OCI-LY1 (cell line): ENCODE measurements around the gene SLC29A3.

Experiments
- H2AFZ ChIP-seq: fragments of 200-600 bp; sonication (generic), shearing (Covaris generic); 2 replicates; pipeline ENCODE4 v1.6.0; 2014; ENCODE audit warnings: antibody characterized with exemption, mild to moderate bottlenecking, low read length
- H3F3A ChIP-seq: fragments of 200-600 bp; sonication (generic), shearing (Covaris generic); 2 replicates; pipeline ENCODE4 v1.6.0; 2014; ENCODE audit warnings: mild to moderate bottlenecking, antibody characterized with exemption, low read length, moderate library complexity; ENCODE audit not compliant: insufficient read depth
- H3K27ac ChIP-seq: fragments of 200-600 bp; sonication (generic); 2 replicates; pipeline ENCODE4 v1.5.1; 2014; ENCODE audit warnings: low read length, mixed run types, mild to moderate bottlenecking, low read depth; ENCODE audit not compliant: poor library complexity, severe bottlenecking
- H3K27me3 ChIP-seq: fragments of 200-600 bp; sonication (generic); 2 replicates; pipeline ENCODE4 v1.6.0; 2014; ENCODE audit warnings: antibody characterized with exemption, mild to moderate bottlenecking, low read length, moderate library complexity; ENCODE audit not compliant: insufficient read depth
- H3K36me3 ChIP-seq: fragments of 200-600 bp; sonication (generic); 2 replicates; pipeline ENCODE4 v1.6.1; 2014; ENCODE audit warnings: mild to moderate bottlenecking, antibody characterized with exemption, low read length, moderate library complexity, mixed read lengths; ENCODE audit not compliant: insufficient read depth
- H3K4me1 ChIP-seq: fragments of 200-600 bp; sonication (generic); 2 replicates; pipeline ENCODE4 v1.5.1; 2014; ENCODE audit warnings: mild to moderate bottlenecking, low read length, moderate library complexity; ENCODE audit not compliant: insufficient read depth, severe bottlenecking
- H3K4me2 ChIP-seq: fragments of 200-600 bp; sonication (generic), shearing (Covaris generic); 2 replicates; pipeline ENCODE4 v1.6.1; 2014; ENCODE audit warnings: low read length
- H3K4me3 ChIP-seq: fragments of 200-600 bp; sonication (generic); 2 replicates; pipeline ENCODE4 v1.5.1; 2014; ENCODE audit warnings: low read length, low read depth, mild to moderate bottlenecking, mixed read lengths; ENCODE audit not compliant: poor library complexity, severe bottlenecking
- H3K79me2 ChIP-seq: fragments of 200-600 bp; shearing (Covaris generic); 2 replicates; pipeline ENCODE4 v1.6.1; 2016; ENCODE audit warnings: mixed run types, low read length, mixed read lengths; ENCODE audit not compliant: insufficient read depth
- H3K9ac ChIP-seq: fragments of 200-600 bp; sonication (generic), shearing (Covaris generic); 2 replicates; pipeline ENCODE4 v1.6.1; 2014; ENCODE audit warnings: mild to moderate bottlenecking, low read length, mixed read lengths
- H3K9me2 ChIP-seq: fragments of 200-600 bp; sonication (generic), shearing (Covaris generic); 2 replicates; pipeline ENCODE4 v1.6.1; 2014; ENCODE audit warnings: low read depth, mild to moderate bottlenecking, low read length, mixed read lengths
- H3K9me3 ChIP-seq: fragments of 200-600 bp; shearing (Covaris generic); 2 replicates; pipeline ENCODE4 v1.6.1; 2014; ENCODE audit warnings: low read length, mixed read lengths
- H4K20me1 ChIP-seq: fragments of 200-600 bp; sonication (generic), shearing (Covaris generic); 2 replicates; pipeline ENCODE4 v1.6.0; 2016; ENCODE audit warnings: mild to moderate bottlenecking, low read length; ENCODE audit not compliant: insufficient read depth
- EZH2 ChIP-seq: fragments of 200-600 bp; sonication (generic), shearing (Covaris generic); IDR thresholded peaks from 2 replicates; pipeline ENCODE4 v1.8.0; 2017; ENCODE audit warnings: borderline replicate concordance, mixed run types, mild to moderate bottlenecking, antibody characterized with exemption, low read length, moderate library complexity, mixed read lengths
- TF ChIP-seq, protein P1 (sequence below): fragments of 200-600 bp; sonication (generic), shearing (Covaris generic); IDR thresholded peaks from 2 replicates; pipeline ENCODE4 v1.5.1; 2017; ENCODE audit warnings: mild to moderate bottlenecking, antibody characterized with exemption, low read length, moderate library complexity, mixed read lengths

SLC29A3 gene

DNA sequence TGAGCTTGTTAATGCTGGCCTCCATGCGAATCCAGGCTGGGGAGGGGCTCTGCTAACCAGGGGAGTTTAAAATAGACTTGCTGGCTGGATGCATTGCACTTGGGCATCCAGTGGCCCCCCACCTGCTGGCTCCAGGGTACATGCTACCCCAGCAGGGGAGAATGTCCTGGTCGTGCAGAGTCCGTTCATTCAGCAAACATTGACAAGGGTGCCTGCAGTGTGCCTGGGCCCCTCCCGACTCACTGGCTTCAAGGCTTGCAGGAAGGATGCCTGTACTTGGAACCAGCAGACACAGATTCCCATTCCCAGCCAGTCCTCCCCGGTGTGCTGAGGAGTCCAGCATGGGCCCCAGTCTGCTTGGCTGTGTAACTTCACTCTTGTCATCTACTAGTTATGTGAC is 1.5 kb downstream of the SLC29A3 start:
- Histone ChIP-seq H3K27ac (no peak overlapping the region), H3K79me2 (no peaks in the 10 kb centered on the region), H3K4me3 (no peak overlapping the region), H3F3A (no peaks in the 10 kb centered on the region), H3K9me2 (no peaks in the 10 kb centered on the region), H3K9me3 (no peaks in the 10 kb centered on the region), H2AFZ (no peak overlapping the region), H4K20me1 (no peaks in the 10 kb centered on the region), H3K36me3 (peaks cover 12% of the 10 kb centered on the region), H3K4me2 (no peak overlapping the region), H3K9ac (no peak overlapping the region), H3K4me1 (peaks cover 16% of the 10 kb centered on the region), H3K27me3 (no peaks in the 10 kb centered on the region)
- no peak for TF ChIP-seq EZH2
- TF ChIP-seq, protein P1, sequence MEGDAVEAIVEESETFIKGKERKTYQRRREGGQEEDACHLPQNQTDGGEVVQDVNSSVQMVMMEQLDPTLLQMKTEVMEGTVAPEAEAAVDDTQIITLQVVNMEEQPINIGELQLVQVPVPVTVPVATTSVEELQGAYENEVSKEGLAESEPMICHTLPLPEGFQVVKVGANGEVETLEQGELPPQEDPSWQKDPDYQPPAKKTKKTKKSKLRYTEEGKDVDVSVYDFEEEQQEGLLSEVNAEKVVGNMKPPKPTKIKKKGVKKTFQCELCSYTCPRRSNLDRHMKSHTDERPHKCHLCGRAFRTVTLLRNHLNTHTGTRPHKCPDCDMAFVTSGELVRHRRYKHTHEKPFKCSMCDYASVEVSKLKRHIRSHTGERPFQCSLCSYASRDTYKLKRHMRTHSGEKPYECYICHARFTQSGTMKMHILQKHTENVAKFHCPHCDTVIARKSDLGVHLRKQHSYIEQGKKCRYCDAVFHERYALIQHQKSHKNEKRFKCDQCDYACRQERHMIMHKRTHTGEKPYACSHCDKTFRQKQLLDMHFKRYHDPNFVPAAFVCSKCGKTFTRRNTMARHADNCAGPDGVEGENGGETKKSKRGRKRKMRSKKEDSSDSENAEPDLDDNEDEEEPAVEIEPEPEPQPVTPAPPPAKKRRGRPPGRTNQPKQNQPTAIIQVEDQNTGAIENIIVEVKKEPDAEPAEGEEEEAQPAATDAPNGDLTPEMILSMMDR = no peak

DNA sequence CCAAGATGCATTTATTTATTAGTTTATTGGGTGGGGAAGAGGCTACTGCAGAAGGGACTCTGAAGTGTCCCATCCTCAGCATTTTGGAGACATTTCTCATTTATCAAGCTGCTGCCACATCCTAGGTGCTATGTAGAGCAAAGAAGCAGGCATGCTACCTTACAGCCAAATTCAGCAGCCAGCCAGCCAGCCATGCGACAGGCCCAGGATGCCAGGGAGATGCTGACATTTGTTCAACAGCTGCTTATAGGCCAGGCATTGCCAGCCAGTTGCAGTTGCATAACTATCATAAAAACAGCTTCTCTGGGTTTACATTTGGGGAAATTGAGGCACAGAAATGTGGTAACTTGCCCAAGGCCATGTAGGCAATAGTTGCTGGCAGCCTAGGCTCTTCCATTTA is 2.3 kb downstream of the SLC29A3 start:
- H3K27me3 ChIP-seq = no peaks in the 10 kb centered on the region
- H3K4me1 ChIP-seq = peaks cover 16% of the 10 kb centered on the region
- no peaks in the 10 kb centered on the region for H3K9me3 ChIP-seq
- no peak overlapping the region for H3K4me2 ChIP-seq
- no peaks in the 10 kb centered on the region for H3K79me2 ChIP-seq
- H3K27ac ChIP-seq = no peak overlapping the region
- H3K9me2 ChIP-seq = no peaks in the 10 kb centered on the region
- no peak overlapping the region for H3K9ac ChIP-seq
- H3F3A ChIP-seq = no peaks in the 10 kb centered on the region
- no peaks in the 10 kb centered on the region for H4K20me1 ChIP-seq
- H3K36me3 ChIP-seq = peaks cover 12% of the 10 kb centered on the region
- no peak overlapping the region for H2AFZ ChIP-seq
- H3K4me3 ChIP-seq = no peak overlapping the region
- TF ChIP-seq EZH2 = no peak
- TF ChIP-seq, protein P1 = no peak

DNA sequence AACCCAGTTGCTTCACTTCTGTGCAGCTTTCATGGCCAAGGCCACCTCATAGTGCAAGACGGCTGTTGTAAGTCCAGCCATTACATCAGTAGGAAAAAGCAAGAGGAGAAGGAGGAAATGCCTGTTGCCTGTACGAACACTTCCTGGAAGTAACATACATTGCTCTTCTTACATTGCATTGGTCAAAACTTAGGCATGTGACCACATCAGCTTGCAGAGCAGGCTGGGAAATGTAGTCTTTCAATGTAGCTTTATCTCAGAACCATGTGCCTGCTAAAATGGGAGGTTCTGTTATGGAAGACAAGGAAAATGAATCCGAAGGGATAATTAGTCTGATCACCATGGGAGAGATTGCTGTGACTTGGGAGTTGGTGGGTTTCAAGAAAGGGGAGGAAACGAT is 4.3 kb downstream of the SLC29A3 start:
- Histone ChIP-seq H3K36me3 (peaks cover 12% of the 10 kb centered on the region), H3K79me2 (no peaks in the 10 kb centered on the region), H2AFZ (no peak overlapping the region), H3K4me2 (no peak overlapping the region), H3K27ac (no peak overlapping the region), H3K27me3 (no peaks in the 10 kb centered on the region), H3K4me3 (no peak overlapping the region), H3F3A (no peaks in the 10 kb centered on the region), H3K9me3 (no peaks in the 10 kb centered on the region), H3K9ac (no peak overlapping the region), H3K9me2 (no peaks in the 10 kb centered on the region), H3K4me1 (peaks cover 16% of the 10 kb centered on the region), H4K20me1 (no peaks in the 10 kb centered on the region)
- no peak for TF ChIP-seq EZH2
- TF ChIP-seq, protein P1 = no peak
